Esophagus muscularis mucosa (tissue), 3 donors: ENCODE measurements around the gene CASKIN2.

Experiments used
- POLR2A ChIP-seq: fragments of 450-650 bp; IDR thresholded peaks from one replicate; pipeline ENCODE4 v1.6.1; 2017; ENCODE audit warnings: antibody characterized with exemption, moderate library complexity, mild to moderate bottlenecking, low read depth
- POLR2AphosphoS5 ChIP-seq, 2 donors: sonication (generic); formaldehyde crosslinking; IDR thresholded peaks; one replicate each; pipeline ENCODE4 v1.6.1; 2017; ENCODE audit warnings: antibody characterized with exemption in 2 of 2
- TF ChIP-seq, protein P1 (sequence below), 3 experiments: fragments of 200-600 bp in 2 of 3; fragments of 450-650 bp in 1 of 3; sonication (generic) in 2 of 3; IDR thresholded peaks; one replicate each; pipeline ENCODE4 v1.5.1; 2017 to 2019; ENCODE audit warnings: antibody characterized with exemption in 3 of 3, mild to moderate bottlenecking in 2 of 3, moderate library complexity in 1 of 3

DNA sequence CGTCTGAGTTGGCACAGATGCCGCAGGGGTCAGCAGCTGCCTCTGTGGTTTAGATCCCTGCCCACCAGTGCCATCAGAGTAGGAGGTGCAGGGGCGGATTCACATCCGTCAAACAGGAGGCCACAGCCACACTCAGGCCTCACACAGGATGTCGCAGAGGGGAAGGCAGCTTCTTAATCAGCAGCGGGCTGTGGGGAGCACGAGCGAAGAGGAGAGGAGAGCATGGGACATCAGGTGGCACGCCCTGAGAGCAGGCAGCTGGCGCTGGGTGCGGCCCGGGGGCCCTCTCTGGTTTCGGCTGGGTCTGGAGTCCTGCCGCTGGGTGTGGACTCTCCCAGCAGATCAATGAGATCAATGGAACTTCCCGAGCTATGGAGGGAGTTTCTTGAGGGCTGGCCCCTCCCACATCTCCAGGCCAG lies 19.8 kb upstream of the CASKIN2 start:
- TF ChIP-seq, protein P1, sequence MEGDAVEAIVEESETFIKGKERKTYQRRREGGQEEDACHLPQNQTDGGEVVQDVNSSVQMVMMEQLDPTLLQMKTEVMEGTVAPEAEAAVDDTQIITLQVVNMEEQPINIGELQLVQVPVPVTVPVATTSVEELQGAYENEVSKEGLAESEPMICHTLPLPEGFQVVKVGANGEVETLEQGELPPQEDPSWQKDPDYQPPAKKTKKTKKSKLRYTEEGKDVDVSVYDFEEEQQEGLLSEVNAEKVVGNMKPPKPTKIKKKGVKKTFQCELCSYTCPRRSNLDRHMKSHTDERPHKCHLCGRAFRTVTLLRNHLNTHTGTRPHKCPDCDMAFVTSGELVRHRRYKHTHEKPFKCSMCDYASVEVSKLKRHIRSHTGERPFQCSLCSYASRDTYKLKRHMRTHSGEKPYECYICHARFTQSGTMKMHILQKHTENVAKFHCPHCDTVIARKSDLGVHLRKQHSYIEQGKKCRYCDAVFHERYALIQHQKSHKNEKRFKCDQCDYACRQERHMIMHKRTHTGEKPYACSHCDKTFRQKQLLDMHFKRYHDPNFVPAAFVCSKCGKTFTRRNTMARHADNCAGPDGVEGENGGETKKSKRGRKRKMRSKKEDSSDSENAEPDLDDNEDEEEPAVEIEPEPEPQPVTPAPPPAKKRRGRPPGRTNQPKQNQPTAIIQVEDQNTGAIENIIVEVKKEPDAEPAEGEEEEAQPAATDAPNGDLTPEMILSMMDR (IDR thresholded peaks at IDR 0.05), result no peak
- no peak for TF ChIP-seq POLR2A
- TF ChIP-seq POLR2AphosphoS5 (IDR thresholded peaks at IDR 0.05), result no peak
